ENCODE measurements around the gene BUD23. TPM values are rescaled to one million over a fixed set of nuclear protein-coding genes. Genes with fewer than 3 reads are reported as not detected.

BUD23 gene
- total and polyA plus RNA-seq, 9 of the 15 experiments (the other 6 are each of a cell fraction or from before 2014, with no cell fraction given), result 79.5 to 270 (median 150) TPM

DNA sequence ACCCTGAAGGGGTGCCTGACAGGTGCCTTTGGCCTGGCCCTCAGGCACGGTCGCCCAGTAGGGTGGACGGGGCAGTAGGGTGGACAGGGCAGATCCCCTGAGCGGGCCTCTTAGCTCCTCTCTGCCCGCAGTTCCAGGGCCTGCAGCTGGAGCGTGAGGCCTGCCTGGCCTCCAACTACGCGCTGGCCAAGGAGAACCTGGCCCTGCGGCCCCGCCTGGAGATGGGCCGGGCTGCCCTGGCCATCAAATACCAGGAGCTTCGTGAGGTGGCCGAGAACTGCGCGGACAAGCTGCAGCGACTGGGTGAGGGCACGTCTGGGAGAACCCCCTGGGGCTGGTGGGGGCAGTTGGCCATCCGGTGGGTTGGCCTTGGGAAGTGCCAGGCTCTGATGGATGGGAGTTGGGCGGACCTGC is 14.1 kb upstream of the BUD23 start:
- Histone ChIP-seq H3K27me3 (ENCODE audit: control insufficient read depth in 2 of 2, insufficient read depth in 2 of 2, low read length in 2 of 2) (no peaks in the 10 kb centered on the region), H2AFZ (ENCODE audit: low read depth, low read length) (no peak overlapping the region), H3K27ac (ENCODE audit: extremely low read depth, low read depth, low read length) (no peak overlapping the region), H3K9ac (ENCODE audit: insufficient read depth in 1 of 2, low read depth in 2 of 2, low read length in 2 of 2) (no peak overlapping the region), H3K4me1 (replicated peaks in 1 of 2; ENCODE audit: control insufficient read depth in 2 of 2, insufficient read depth in 2 of 2, low read length in 2 of 2) (peaks cover 8 to 42% of the 10 kb centered on the region in 2 experiments), H3K36me3 (ENCODE audit: control insufficient read depth, insufficient read depth, low read length) (no peaks in the 10 kb centered on the region), H3K79me2 (ENCODE audit: control insufficient read depth, insufficient read depth, low read length) (no peaks in the 10 kb centered on the region), H3K4me3 (no peak overlapping the region), H3K9me1 (ENCODE audit: control insufficient read depth, insufficient read depth, low read length) (no peaks in the 10 kb centered on the region), H4K20me1 (replicated peaks; ENCODE audit: control insufficient read depth, insufficient read depth, low read length) (no peaks in the 10 kb centered on the region; the same call in 1 of the 2 replicates), H3K9me3 (replicated peaks; ENCODE audit: control insufficient read depth, insufficient read depth, low read depth, low read length) (no peaks in the 10 kb centered on the region), H3K4me2 (ENCODE audit: insufficient read depth, low read length) (no peak overlapping the region)
- no peak for TF ChIP-seq SMARCB1 (IDR thresholded peaks at IDR 0.05; ENCODE audit: insufficient read length, low read depth)
- no peak for TF ChIP-seq ZBED1 (IDR thresholded peaks at IDR 0.05)
- peak; percentile 40; the same call in 1 of the 2 replicates for TF ChIP-seq POLR2G (IDR thresholded peaks at IDR 0.05; ENCODE audit: low read depth, low read length)
- no peak for TF ChIP-seq ERF (CRISPR knock-in tag; IDR thresholded peaks at IDR 0.05)
- no peak for TF ChIP-seq EZH2 (IDR thresholded peaks at IDR 0.05; ENCODE audit: borderline replicate concordance, low read depth, low read length)
- no peak for TF ChIP-seq ZBTB8A (IDR thresholded peaks at IDR 0.05; ENCODE audit: partially characterized antibody)
- TF ChIP-seq, protein P1, sequence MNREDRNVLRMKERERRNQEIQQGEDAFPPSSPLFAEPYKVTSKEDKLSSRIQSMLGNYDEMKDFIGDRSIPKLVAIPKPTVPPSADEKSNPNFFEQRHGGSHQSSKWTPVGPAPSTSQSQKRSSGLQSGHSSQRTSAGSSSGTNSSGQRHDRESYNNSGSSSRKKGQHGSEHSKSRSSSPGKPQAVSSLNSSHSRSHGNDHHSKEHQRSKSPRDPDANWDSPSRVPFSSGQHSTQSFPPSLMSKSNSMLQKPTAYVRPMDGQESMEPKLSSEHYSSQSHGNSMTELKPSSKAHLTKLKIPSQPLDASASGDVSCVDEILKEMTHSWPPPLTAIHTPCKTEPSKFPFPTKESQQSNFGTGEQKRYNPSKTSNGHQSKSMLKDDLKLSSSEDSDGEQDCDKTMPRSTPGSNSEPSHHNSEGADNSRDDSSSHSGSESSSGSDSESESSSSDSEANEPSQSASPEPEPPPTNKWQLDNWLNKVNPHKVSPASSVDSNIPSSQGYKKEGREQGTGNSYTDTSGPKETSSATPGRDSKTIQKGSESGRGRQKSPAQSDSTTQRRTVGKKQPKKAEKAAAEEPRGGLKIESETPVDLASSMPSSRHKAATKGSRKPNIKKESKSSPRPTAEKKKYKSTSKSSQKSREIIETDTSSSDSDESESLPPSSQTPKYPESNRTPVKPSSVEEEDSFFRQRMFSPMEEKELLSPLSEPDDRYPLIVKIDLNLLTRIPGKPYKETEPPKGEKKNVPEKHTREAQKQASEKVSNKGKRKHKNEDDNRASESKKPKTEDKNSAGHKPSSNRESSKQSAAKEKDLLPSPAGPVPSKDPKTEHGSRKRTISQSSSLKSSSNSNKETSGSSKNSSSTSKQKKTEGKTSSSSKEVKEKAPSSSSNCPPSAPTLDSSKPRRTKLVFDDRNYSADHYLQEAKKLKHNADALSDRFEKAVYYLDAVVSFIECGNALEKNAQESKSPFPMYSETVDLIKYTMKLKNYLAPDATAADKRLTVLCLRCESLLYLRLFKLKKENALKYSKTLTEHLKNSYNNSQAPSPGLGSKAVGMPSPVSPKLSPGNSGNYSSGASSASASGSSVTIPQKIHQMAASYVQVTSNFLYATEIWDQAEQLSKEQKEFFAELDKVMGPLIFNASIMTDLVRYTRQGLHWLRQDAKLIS (CRISPR knock-in tag; IDR thresholded peaks at IDR 0.05), result no peak
- no peak for TF ChIP-seq RB1 (IDR thresholded peaks at IDR 0.05; ENCODE audit: low read depth)
- DNase-seq (ENCODE audit: extremely low read depth in 1 of 4, low spot score in 3 of 4), result no peak
- intact Hi-C loops (cut with micrococcal nuclease) (loop anchor here (2.0 to 5.0 kb wide), 2 partner anchors 56 to 63 kb away; no protein-coding TSS in a partner anchor), in situ Hi-C loops (cut with MboI) (no loop called here)
- 70% methylated on average over 19 of the region's 19 CpGs for WGBS (ENCODE audit: insufficient coverage, low coverage, missing lambda C conversion rate)
- no peak for FAIRE-seq
- BruUV-seq (replicated peaks), result no TSS peak
- ChIA-PET CTCF (ENCODE audit: low intra/inter-chr PET ratio) (interaction anchor here (2.9 kb wide), 1 partner anchor 62 kb away, joined by 24 read pairs; no protein-coding TSS in a partner anchor), POLR2A (interaction anchor here (0.5 to 1.5 kb wide), 4 partner anchors 9 to 65 kb away, joined by 3 read pairs; no protein-coding TSS in a partner anchor)
- no peak for ATAC-seq
